Stomach (tissue), 4 donors: Measurements from ENCODE around the gene TMEM120A.

ENCODE experiments used
- CTCF ChIP-seq, 7 experiments: fragments of 450-650 bp in 4 of 7; fragments of 200-600 bp in 3 of 7; sonication (generic) in 3 of 7; IDR thresholded peaks; one replicate each; pipeline ENCODE4 v1.5.1; 2016 to 2019; ENCODE audit warnings: antibody characterized with exemption in 7 of 7, control low read depth in 2 of 7, mild to moderate bottlenecking in 1 of 7
- EP300 ChIP-seq: sonication (generic); formaldehyde crosslinking; IDR thresholded peaks from one replicate; pipeline ENCODE4 v1.6.1; 2017; ENCODE audit warnings: antibody characterized with exemption
- POLR2AphosphoS5 ChIP-seq, 3 donors: sonication (generic); formaldehyde crosslinking; IDR thresholded peaks; one replicate each; pipeline ENCODE4 v1.6.1; 2016; ENCODE audit warnings: antibody characterized with exemption in 3 of 3

DNA sequence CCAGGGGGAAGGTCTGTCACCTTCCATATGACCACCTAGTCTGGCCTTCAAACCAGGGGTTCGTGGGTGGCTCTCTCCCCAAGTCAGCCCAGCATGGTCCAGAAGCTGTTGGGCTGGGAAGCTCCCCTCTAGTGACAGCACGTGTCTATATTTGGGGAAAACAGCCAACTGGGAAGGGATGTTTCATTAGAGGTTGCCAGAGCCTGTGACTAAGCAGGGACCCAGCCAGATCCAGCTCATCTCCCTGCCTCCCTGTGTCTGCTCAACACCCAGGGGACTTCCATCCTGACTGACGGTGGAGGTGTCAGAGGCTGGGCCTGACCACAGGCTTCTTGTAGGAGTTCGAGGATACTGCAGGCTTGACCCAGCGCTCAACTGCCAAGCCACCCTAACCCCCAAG, 42.9 kb upstream of the TMEM120A start:
- TF ChIP-seq POLR2AphosphoS5 (IDR thresholded peaks at IDR 0.05), result no peak
- TF ChIP-seq EP300, result no peak
- no peak for TF ChIP-seq CTCF (IDR thresholded peaks at IDR 0.05)
